HEK293 (cell line): ENCODE data around the gene PNLIPRP1.

ENCODE experiments used
- CTCF ChIA-PET: fragments of 350-600 bp; formaldehyde crosslinking; extraction: SDS; loops from one replicate; lab custom pipeline; 2021; ENCODE audit warnings: antibody characterized with exemption; lab: Yijun Ruan, JAX
- POLR2A ChIA-PET: fragments of 300-600 bp; formaldehyde crosslinking; extraction: SDS; loops from one replicate; lab custom pipeline; 2020; ENCODE audit warnings: antibody characterized with exemption, inconsistent platforms; lab: Yijun Ruan, JAX
- H3K27ac ChIP-seq: fragments of 200-500 bp; sonication (Bioruptor generic); 2 replicates; pipeline ENCODE4 v1.5.1; 2014; ENCODE audit warnings: low read depth, low read length, control low read depth, inconsistent platforms; ENCODE audit errors: extremely low read depth
- H3K36me3 ChIP-seq, 2 experiments: fragments of 200-500 bp in 1 of 2; sonication (Bioruptor generic) in 1 of 2; 1 replicate in 1 of 2; 2 replicates in 1 of 2; pipeline ENCODE4 v1.5.1; 2014 to 2017; ENCODE audit warnings: inconsistent platforms in 2 of 2, low read length in 2 of 2; ENCODE audit not compliant: control insufficient read depth in 2 of 2, insufficient read depth in 1 of 2
- H3K4me1 ChIP-seq: fragments of 200-500 bp; sonication (Bioruptor generic); 2 replicates; pipeline ENCODE4 v1.5.1; 2014; ENCODE audit warnings: mild to moderate bottlenecking, low read length, inconsistent platforms; ENCODE audit not compliant: control insufficient read depth, insufficient read depth
- H3K4me3 ChIP-seq: 2 replicates; pipeline ENCODE4 v1.5.1; 2011; ENCODE audit warnings: low read depth, mild to moderate bottlenecking, control low read depth, low read length, moderate library complexity
- H3K9me3 ChIP-seq: fragments of 200-500 bp; sonication (Bioruptor generic); 2 replicates; pipeline ENCODE4 v1.5.1; 2014; ENCODE audit warnings: low read depth, low read length, inconsistent platforms; ENCODE audit not compliant: control insufficient read depth, insufficient read depth
- EGR2 ChIP-seq: fragments of 450-650 bp; formaldehyde crosslinking; IDR thresholded peaks from 2 replicates; pipeline ENCODE4 v1.5.1; 2016; ENCODE audit warnings: low read depth, missing biosample characterization, missing genetic modification characterization
- GLIS2 ChIP-seq: fragments of 450-650 bp; formaldehyde crosslinking; IDR thresholded peaks from 2 replicates; pipeline ENCODE4 v1.5.1; 2016; ENCODE audit warnings: missing biosample characterization, missing genetic modification characterization
- PRDM10 ChIP-seq: fragments of 450-650 bp; formaldehyde crosslinking; IDR thresholded peaks from 2 replicates; pipeline ENCODE4 v1.5.1; 2016; ENCODE audit warnings: missing biosample characterization, missing genetic modification characterization
- RBAK ChIP-seq: fragments of 450-650 bp; formaldehyde crosslinking; IDR thresholded peaks from 2 replicates; pipeline ENCODE4 v1.5.1; 2016; ENCODE audit warnings: missing biosample characterization, missing genetic modification characterization
- SCRT1 ChIP-seq: fragments of 450-650 bp; formaldehyde crosslinking; IDR thresholded peaks from 2 replicates; pipeline ENCODE4 v1.5.1; 2016; ENCODE audit warnings: missing biosample characterization, missing genetic modification characterization, borderline replicate concordance
- ZBTB21 ChIP-seq: fragments of 450-650 bp; formaldehyde crosslinking; IDR thresholded peaks from 2 replicates; pipeline ENCODE4 v1.5.1; 2017; ENCODE audit warnings: missing biosample characterization, missing genetic modification characterization
- ZFHX2 ChIP-seq: fragments of 450-650 bp; formaldehyde crosslinking; conservative IDR thresholded peaks from 2 replicates; pipeline ENCODE4 v1.5.1; 2016; ENCODE audit warnings: missing biosample characterization, missing genetic modification characterization
- ZNF629 ChIP-seq: fragments of 450-650 bp; formaldehyde crosslinking; IDR thresholded peaks from 2 replicates; pipeline ENCODE4 v1.5.1; 2017; ENCODE audit warnings: missing biosample characterization, missing genetic modification characterization
- ZNF654 ChIP-seq: fragments of 450-650 bp; formaldehyde crosslinking; IDR thresholded peaks from 2 replicates; pipeline ENCODE4 v1.5.1; 2016; ENCODE audit warnings: low read depth, missing biosample characterization, missing genetic modification characterization
- ZNF692 ChIP-seq: fragments of 450-650 bp; formaldehyde crosslinking; IDR thresholded peaks from 2 replicates; pipeline ENCODE4 v1.5.1; 2016; ENCODE audit warnings: missing biosample characterization, missing genetic modification characterization
- TF ChIP-seq, protein P1 (sequence below): fragments of 450-650 bp; formaldehyde crosslinking; IDR thresholded peaks from 2 replicates; pipeline ENCODE4 v1.5.1; 2016; ENCODE audit warnings: missing biosample characterization, missing genetic modification characterization, low read depth
- TF ChIP-seq, protein P2 (sequence below): fragments of 450-650 bp; formaldehyde crosslinking; IDR thresholded peaks from 2 replicates; pipeline ENCODE4 v1.5.1; 2016; ENCODE audit warnings: missing biosample characterization, missing genetic modification characterization
- TF ChIP-seq, protein P3 (sequence below): fragments of 450-650 bp; formaldehyde crosslinking; IDR thresholded peaks from 2 replicates; pipeline ENCODE4 v1.5.1; 2016; ENCODE audit warnings: missing biosample characterization, missing genetic modification characterization

Gene PNLIPRP1

DNA sequence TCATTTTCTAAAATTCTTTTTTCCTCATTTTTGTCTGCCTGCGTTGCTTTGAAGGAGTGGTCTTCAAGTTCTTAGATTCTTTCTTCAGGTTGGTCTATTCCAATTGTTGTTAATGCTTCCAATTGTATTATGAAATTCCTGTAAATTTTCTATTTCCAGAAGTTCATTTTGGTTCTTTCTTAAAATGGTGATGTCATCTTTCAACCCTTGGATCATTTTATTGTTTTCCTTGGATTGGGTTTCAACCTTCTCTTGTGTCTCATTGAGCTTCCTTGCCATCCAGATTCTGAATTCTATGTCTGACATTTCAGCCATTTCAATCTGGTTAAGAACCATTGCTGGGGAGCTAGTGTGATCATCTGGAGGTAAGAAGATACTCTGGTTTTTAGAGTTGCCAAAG lies 63.1 kb downstream of the PNLIPRP1 start (continued):
- TF ChIP-seq, protein P1, sequence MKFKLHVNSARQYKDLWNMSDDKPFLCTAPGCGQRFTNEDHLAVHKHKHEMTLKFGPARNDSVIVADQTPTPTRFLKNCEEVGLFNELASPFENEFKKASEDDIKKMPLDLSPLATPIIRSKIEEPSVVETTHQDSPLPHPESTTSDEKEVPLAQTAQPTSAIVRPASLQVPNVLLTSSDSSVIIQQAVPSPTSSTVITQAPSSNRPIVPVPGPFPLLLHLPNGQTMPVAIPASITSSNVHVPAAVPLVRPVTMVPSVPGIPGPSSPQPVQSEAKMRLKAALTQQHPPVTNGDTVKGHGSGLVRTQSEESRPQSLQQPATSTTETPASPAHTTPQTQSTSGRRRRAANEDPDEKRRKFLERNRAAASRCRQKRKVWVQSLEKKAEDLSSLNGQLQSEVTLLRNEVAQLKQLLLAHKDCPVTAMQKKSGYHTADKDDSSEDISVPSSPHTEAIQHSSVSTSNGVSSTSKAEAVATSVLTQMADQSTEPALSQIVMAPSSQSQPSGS, result peak; percentile 87
- no peak for TF ChIP-seq RBAK (tag by site-specific recombination)
- TF ChIP-seq, protein P2, sequence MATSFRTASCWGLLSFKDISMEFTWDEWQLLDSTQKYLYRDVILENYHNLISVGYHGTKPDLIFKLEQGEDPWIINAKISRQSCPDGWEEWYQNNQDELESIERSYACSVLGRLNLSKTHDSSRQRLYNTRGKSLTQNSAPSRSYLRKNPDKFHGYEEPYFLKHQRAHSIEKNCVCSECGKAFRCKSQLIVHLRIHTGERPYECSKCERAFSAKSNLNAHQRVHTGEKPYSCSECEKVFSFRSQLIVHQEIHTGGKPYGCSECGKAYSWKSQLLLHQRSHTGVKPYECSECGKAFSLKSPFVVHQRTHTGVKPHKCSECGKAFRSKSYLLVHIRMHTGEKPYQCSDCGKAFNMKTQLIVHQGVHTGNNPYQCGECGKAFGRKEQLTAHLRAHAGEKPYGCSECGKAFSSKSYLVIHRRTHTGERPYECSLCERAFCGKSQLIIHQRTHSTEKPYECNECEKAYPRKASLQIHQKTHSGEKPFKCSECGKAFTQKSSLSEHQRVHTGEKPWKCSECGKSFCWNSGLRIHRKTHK (tag by site-specific recombination), result no peak
- TF ChIP-seq PRDM10 (tag by site-specific recombination), result peak; percentile 53
- peak; percentile 37; the same call in 1 of the 2 replicates for TF ChIP-seq ZNF629 (tag by site-specific recombination)
- TF ChIP-seq ZNF692 (tag by site-specific recombination), result 0 out of 2 replicates have a peak, but pooled peaks have one; percentile 25
- no peak for TF ChIP-seq ZNF654 (tag by site-specific recombination)

- Histone ChIP-seq H3K4me3 (no peak overlapping the region), H3K27ac (no peak overlapping the region), H3K36me3 (no peaks in the 10 kb centered on the region), H3K9me3 (no peaks in the 10 kb centered on the region; the same call in 1 of the 2 replicates), H3K4me1 (0 out of 2 replicates have a peak, but pooled peaks cover 4% of the 10 kb centered on the region)
- POLR2A ChIA-PET, result no interaction called here
- CTCF ChIA-PET, result interaction anchor here (0.6 to 1.7 kb wide), 10 partner anchors 9 to 562 kb away, joined by 3 to 7 read pairs (median 3); no protein-coding TSS in a partner anchor
- TF ChIP-seq, protein P3, sequence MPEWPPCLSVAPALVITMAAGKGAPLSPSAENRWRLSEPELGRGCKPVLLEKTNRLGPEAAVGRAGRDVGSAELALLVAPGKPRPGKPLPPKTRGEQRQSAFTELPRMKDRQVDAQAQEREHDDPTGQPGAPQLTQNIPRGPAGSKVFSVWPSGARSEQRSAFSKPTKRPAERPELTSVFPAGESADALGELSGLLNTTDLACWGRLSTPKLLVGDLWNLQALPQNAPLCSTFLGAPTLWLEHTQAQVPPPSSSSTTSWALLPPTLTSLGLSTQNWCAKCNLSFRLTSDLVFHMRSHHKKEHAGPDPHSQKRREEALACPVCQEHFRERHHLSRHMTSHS (tag by site-specific recombination), result no peak
- TF ChIP-seq ZFHX2 (peak; percentile 55), EGR2 (tag by site-specific recombination) (0 out of 2 replicates have a peak, but pooled peaks have one; percentile 31)
Measured at GRCh38 chr10:116654816-116655215, 64.1 kb downstream of the PNLIPRP1 start.

DNA sequence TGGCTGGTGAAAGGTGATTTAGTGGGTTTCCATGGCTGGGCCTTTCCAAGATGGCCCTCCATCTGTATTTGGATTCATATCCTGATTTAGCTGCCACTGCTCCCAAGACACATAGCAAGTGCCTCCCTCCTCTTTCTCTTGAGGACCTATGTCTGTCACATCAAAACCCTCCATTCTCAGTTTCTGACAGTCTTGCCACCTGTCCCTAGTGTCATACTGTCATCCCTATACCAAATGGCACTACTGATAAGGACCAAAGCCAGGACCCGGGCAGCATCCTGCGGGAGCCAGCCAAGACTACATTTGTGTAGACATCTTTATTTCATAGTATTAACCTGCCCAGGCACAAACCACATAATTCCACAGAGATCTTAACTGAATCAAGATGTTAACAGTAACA lies 64.8 kb downstream of the PNLIPRP1 start:
- Histone ChIP-seq H3K4me3 (no peak overlapping the region), H3K9me3 (no peaks in the 10 kb centered on the region; the same call in 1 of the 2 replicates), H3K36me3 (no peaks in the 10 kb centered on the region), H3K27ac (no peak overlapping the region)
- TF ChIP-seq ZBTB21 (tag by site-specific recombination) (no peak), EGR2 (tag by site-specific recombination) (no peak), SCRT1 (tag by site-specific recombination) (no peak), GLIS2 (tag by site-specific recombination) (no peak)
- TF ChIP-seq, all 188 proteins: peak for 0
- 0 out of 2 replicates have a peak, but pooled peaks cover 4% of the 10 kb centered on the region for H3K4me1 ChIP-seq
- POLR2A ChIA-PET, result no interaction called here
- CTCF ChIA-PET, result interaction anchor here (0.9 to 1.7 kb wide), 8 partner anchors 9 to 561 kb away, joined by 3 to 7 read pairs (median 3); no protein-coding TSS in a partner anchor
